Measurements from ENCODE around the gene ARFGAP3.

The ARFGAP3 gene

DNA sequence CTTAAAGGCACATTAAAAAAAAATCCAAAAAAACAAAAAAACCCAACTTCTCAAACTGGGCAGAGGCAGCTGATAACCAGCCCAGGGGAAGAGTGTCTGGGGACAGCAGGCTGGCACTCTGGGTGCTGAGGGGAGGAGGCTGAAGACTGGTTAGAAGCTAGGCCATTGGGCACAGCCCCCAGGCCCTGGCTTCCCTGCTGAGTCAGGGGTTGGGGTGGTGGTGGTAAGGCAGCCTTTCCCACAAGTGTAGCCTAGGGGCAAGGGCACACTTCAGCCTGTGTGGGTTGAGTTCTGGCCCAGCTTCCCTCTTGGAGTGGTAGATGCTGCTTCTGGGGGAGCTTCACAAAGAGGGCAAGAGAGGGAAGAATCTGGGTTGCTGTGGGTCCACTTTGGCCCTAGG, 16.3 kb upstream of the ARFGAP3 start:
- Histone ChIP-seq H3K36me3 (ENCODE audit: control insufficient read depth, insufficient read depth, low read length) (peaks cover 47% of the 10 kb centered on the region), H3K4me3 (replicated peaks; ENCODE audit: low read depth, low read length) (no peak overlapping the region)

GRCh38 chr22:42872821-42873220, 15.7 kb upstream of the ARFGAP3 start:
- no peaks in the 10 kb centered on the region for H3K27me3 ChIP-seq (replicated peaks; ENCODE audit: control insufficient read depth, insufficient read depth, low read length)
- H3K4me3 ChIP-seq (replicated peaks; ENCODE audit: low read depth, low read length) = no peak overlapping the region
- H3K36me3 ChIP-seq (ENCODE audit: control insufficient read depth, insufficient read depth, low read length) = peaks cover 42% of the 10 kb centered on the region
- TF ChIP-seq, protein P1, sequence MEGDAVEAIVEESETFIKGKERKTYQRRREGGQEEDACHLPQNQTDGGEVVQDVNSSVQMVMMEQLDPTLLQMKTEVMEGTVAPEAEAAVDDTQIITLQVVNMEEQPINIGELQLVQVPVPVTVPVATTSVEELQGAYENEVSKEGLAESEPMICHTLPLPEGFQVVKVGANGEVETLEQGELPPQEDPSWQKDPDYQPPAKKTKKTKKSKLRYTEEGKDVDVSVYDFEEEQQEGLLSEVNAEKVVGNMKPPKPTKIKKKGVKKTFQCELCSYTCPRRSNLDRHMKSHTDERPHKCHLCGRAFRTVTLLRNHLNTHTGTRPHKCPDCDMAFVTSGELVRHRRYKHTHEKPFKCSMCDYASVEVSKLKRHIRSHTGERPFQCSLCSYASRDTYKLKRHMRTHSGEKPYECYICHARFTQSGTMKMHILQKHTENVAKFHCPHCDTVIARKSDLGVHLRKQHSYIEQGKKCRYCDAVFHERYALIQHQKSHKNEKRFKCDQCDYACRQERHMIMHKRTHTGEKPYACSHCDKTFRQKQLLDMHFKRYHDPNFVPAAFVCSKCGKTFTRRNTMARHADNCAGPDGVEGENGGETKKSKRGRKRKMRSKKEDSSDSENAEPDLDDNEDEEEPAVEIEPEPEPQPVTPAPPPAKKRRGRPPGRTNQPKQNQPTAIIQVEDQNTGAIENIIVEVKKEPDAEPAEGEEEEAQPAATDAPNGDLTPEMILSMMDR (IDR thresholded peaks at IDR 0.05; ENCODE audit: insufficient read depth, low read length, poor library complexity, severe bottlenecking) = no peak
- DNase-seq (ENCODE audit: extremely low read depth, insufficient read length) = no peak

More for the DNA sequence above, 16.3 kb upstream of the ARFGAP3 start:
- DNase-seq (ENCODE audit: extremely low read depth, insufficient read length) = no peak
- no peaks in the 10 kb centered on the region for H3K27me3 ChIP-seq (replicated peaks; ENCODE audit: control insufficient read depth, insufficient read depth, low read length)
- TF ChIP-seq, protein P1 (IDR thresholded peaks at IDR 0.05; ENCODE audit: insufficient read depth, low read length, poor library complexity, severe bottlenecking) = no peak

DNA sequence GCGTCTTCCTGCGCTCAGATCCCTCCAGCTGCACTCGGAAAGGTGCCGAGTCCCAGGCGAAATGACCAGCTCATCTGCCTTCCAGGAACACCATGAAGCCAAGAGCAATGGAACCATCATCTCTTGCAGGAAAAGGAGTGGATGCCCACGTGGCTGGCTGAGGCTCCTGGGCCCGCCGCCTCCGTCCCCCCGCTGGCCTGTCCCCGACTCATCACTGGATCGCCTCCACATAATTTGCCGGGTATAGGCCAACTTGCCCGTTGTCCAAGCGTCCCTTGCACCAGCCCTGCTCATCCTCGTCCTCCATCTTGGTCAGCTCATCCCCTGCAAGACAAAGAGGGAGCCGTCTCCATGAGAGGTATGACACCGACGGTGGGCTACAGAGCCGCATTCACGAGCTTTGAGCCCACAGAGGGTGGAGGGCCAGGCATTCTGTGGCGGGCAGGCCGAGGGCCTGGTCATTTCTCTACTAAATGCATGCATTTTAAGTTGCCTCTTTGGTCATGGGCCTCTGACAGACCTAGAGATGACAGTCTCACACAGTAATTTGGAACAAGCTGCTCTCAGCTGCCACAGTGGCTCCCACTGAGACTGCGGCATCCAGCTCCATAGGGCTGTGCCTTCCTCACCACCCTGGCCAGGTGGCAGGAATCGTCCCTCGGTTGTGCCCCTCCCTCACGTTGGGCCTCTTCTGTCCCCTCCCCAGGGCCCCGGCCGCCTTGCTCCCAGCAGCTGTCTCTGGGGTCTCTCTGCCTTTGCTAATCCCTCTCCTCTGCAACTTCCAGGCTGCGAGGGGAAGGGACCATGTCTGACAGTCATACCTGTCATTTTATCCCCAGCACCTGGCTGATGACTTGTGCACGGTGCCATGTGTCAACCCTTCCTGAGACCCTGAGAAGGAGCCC, 14.3 kb upstream of the ARFGAP3 start:
- no peaks in the 10 kb centered on the region for H3K27me3 ChIP-seq (replicated peaks; ENCODE audit: control insufficient read depth, insufficient read depth, low read length)
- no peak overlapping the region for H3K4me3 ChIP-seq (replicated peaks; ENCODE audit: low read depth, low read length)
- peaks cover 33% of the 10 kb centered on the region for H3K36me3 ChIP-seq (ENCODE audit: control insufficient read depth, insufficient read depth, low read length)
- TF ChIP-seq, protein P1 (IDR thresholded peaks at IDR 0.05; ENCODE audit: insufficient read depth, low read length, poor library complexity, severe bottlenecking) = no peak
- DNase-seq (ENCODE audit: extremely low read depth, insufficient read length) = no peak

DNA sequence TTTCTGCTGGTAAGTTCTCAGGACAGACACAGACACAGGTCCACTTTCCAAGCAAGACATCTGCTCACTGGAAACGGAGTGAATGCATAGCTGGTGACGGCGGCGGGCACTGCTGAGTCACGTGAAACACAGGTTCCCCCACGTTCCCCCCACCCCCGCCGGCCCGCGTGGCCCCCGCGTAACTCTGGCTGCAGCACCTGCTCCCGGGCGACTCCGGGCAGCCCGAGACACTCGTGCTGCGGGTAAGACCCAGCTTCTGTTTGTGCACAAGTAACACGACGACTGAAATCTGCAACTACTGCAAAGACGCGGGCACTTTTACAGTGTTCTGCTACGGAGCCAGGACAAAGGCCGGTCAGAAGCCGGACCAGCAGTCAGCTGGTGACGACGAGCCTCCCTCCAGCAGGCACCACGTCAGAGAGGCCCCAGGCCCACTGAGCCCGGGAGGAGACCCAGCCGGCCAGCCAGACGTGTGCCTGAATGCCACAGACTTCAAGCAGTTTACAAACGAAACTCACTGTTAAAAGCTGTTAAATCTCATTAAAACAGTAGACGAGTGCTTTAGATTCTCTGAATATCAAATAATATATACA, 12.9 kb upstream of the ARFGAP3 start:
- Histone ChIP-seq H3K36me3 (ENCODE audit: control insufficient read depth, insufficient read depth, low read length) (peaks cover 29% of the 10 kb centered on the region), H3K27me3 (replicated peaks; ENCODE audit: control insufficient read depth, insufficient read depth, low read length) (no peaks in the 10 kb centered on the region)
- TF ChIP-seq, protein P1 (IDR thresholded peaks at IDR 0.05; ENCODE audit: insufficient read depth, low read length, poor library complexity, severe bottlenecking) = no peak

GRCh38 chr22:42869463-42869862, 12.4 kb upstream of the ARFGAP3 start:
- TF ChIP-seq, protein P1 (IDR thresholded peaks at IDR 0.05; ENCODE audit: insufficient read depth, low read length, poor library complexity, severe bottlenecking) = no peak
- Histone ChIP-seq H3K4me3 (replicated peaks; ENCODE audit: low read depth, low read length) (no peak overlapping the region), H3K36me3 (ENCODE audit: control insufficient read depth, insufficient read depth, low read length) (peaks cover 28% of the 10 kb centered on the region), H3K27me3 (replicated peaks; ENCODE audit: control insufficient read depth, insufficient read depth, low read length) (no peaks in the 10 kb centered on the region)
- no peak for DNase-seq (ENCODE audit: extremely low read depth, insufficient read length)

More for the DNA sequence above, 12.9 kb upstream of the ARFGAP3 start:
- H3K4me3 ChIP-seq (replicated peaks; ENCODE audit: low read depth, low read length) = no peak overlapping the region
- DNase-seq (ENCODE audit: extremely low read depth, insufficient read length) = no peak
